PC-9 (cell line): ENCODE data around the gene LY86. TPM values are rescaled to one million over a fixed set of nuclear protein-coding genes. Genes with fewer than 3 reads are reported as not detected.
A peak's percentile ranks its signal among the peaks of the same experiment; 100 is the strongest.

Source experiments
- BruUV-seq: library from RNA; stranded (reverse); fragments of 400-500 nt; replicated peaks from 2 replicates; lab custom pipeline; 2021; lab: Mats Ljungman, UMichigan
- CTCF ChIA-PET: fragments of 300-600 bp; sonication (Branson Sonifier 250); formaldehyde crosslinking; loops from one replicate; lab custom pipeline; 2022; ENCODE audit warnings: antibody characterized with exemption; lab: Charles Lee
- POLR2A ChIA-PET: fragments of 300-600 bp; sonication (Branson Sonifier 250); formaldehyde crosslinking; loops from one replicate; lab custom pipeline; 2022; ENCODE audit warnings: antibody characterized with exemption; ENCODE audit not compliant: unreplicated experiment; lab: Charles Lee
- DNase-seq, 2 experiments: peaks; one replicate each; pipeline versions ENCODE4 v3.0.0 to v3.0.0-alpha.2; 2015 to 2022; ENCODE audit warnings: mixed read lengths in 1 of 2
- H2AFZ ChIP-seq: fragments of 200-600 bp; sonication (generic); 2 replicates; pipeline ENCODE4 v1.8.1; 2017; ENCODE audit warnings: antibody characterized with exemption
- H3F3A ChIP-seq: fragments of 200-600 bp; sonication (generic); 2 replicates; pipeline ENCODE4 v1.8.1; 2017; ENCODE audit warnings: antibody characterized with exemption, mild to moderate bottlenecking, low read depth; ENCODE audit not compliant: insufficient read depth
- H3K27ac ChIP-seq: fragments of 200-600 bp; sonication (generic); 2 replicates; pipeline ENCODE4 v1.6.1; 2016; ENCODE audit warnings: mixed run types
- H3K27me3 ChIP-seq: fragments of 200-600 bp; sonication (generic); 2 replicates; pipeline ENCODE4 v1.6.1; 2016; ENCODE audit warnings: low read depth, mixed run types; ENCODE audit not compliant: insufficient read depth
- H3K36me3 ChIP-seq: fragments of 200-600 bp; sonication (generic); 2 replicates; pipeline ENCODE4 v1.6.1; 2016; ENCODE audit warnings: low read depth, mixed run types
- H3K4me1 ChIP-seq: fragments of 200-600 bp; sonication (generic); replicated peaks from 2 replicates; pipeline ENCODE4 v1.6.1; 2016; ENCODE audit warnings: mixed run types; ENCODE audit not compliant: insufficient read depth
- H3K4me2 ChIP-seq: fragments of 200-600 bp; sonication (generic); 2 replicates; pipeline ENCODE4 v1.6.1; 2017; ENCODE audit warnings: mixed run types
- H3K4me3 ChIP-seq: fragments of 200-600 bp; sonication (generic); 2 replicates; pipeline ENCODE4 v1.6.1; 2016; ENCODE audit warnings: mixed run types
- H3K79me2 ChIP-seq: fragments of 200-600 bp; sonication (generic); 2 replicates; pipeline ENCODE4 v1.6.1; 2017; ENCODE audit warnings: low read depth, mixed run types
- H3K9me2 ChIP-seq: fragments of 200-600 bp; sonication (generic); 2 replicates; pipeline ENCODE4 v1.8.1; 2017; ENCODE audit warnings: mild to moderate bottlenecking; ENCODE audit not compliant: insufficient read depth
- H3K9me3 ChIP-seq: fragments of 200-600 bp; sonication (generic); 2 replicates; pipeline ENCODE4 v1.8.1; 2016; ENCODE audit warnings: low read depth; ENCODE audit not compliant: insufficient read depth
- H4K20me1 ChIP-seq: fragments of 200-600 bp; sonication (generic); 2 replicates; pipeline ENCODE4 v1.8.1; 2017; ENCODE audit not compliant: insufficient read depth
- EZH2 ChIP-seq: fragments of 200-600 bp; sonication (generic); IDR thresholded peaks from 2 replicates; pipeline ENCODE4 v1.8.0; 2017; ENCODE audit warnings: antibody characterized with exemption, low read depth
- intact Hi-C: fragments of 100-400 bp; cut with micrococcal nuclease; formaldehyde crosslinking; loops from one replicate; pipeline ENCODE4 v1.10.0; 2022; ENCODE audit not compliant: unreplicated experiment
- total RNA-seq: library from RNA; stranded (reverse); gene quantifications from 2 replicates; pipeline ENCODE4 v1.2.3, GENCODE V29; 2021
- TF ChIP-seq, protein P1 (sequence below): fragments of 200-600 bp; sonication (generic); conservative IDR thresholded peaks from 2 replicates; pipeline ENCODE4 v1.6.1; 2017; ENCODE audit warnings: mixed run types, antibody characterized with exemption, mild to moderate bottlenecking, moderate library complexity

LY86 gene
- total RNA-seq, 1 experiment from 2014 or later, result not detected

DNA sequence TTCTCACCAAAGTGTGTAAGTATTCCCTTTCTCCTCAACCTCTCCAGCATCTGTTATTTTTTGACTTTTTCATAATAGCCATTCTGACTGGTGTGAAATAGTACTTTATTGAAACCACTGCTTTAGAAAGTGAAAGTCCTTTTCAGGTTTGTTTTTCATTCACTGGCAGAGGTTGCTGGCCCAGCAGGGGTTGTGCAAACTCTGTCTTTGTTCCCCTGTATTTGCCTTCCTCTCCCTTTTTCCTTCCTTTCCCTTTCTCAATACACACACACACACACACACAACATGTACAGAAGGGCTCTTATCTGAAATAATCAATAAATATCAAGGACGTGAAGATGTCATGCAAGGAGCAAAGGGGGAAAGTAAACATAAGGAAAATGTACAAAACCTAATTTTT is 99.8 kb downstream of the LY86 start:
- intact Hi-C loops, result no loop called here

DNA sequence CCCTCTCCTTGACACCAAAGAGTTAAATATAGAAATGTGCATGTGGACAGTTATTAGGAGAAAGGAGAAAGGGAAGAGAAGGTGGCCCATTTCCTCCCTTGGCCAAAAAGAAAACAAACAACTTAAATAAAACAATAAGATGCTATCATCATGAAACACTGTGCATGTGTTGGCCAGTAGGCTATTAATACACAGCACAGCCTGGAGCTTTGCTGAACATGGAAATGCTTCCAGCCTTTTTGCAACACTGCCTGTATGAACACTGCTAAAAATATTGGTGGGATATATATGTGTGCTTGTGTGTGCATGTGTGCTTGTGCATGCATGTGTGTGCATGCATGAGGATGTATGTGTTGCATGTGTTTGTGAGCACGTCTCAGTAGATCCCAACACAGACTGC is 100.4 kb downstream of the LY86 start:
- Histone ChIP-seq H3K4me1 (peaks cover 59% of the 10 kb centered on the region), H3K9me2 (no peaks in the 10 kb centered on the region), H4K20me1 (no peaks in the 10 kb centered on the region), H3K27me3 (no peaks in the 10 kb centered on the region), H2AFZ (no peak overlapping the region), H3K79me2 (no peaks in the 10 kb centered on the region), H3K27ac (peak overlapping the region; percentile 71), H3K9me3 (no peaks in the 10 kb centered on the region), H3K4me2 (peak overlapping the region; percentile 70), H3K4me3 (no peak overlapping the region), H3F3A (peaks cover 49% of the 10 kb centered on the region), H3K36me3 (no peaks in the 10 kb centered on the region)
- no peak for TF ChIP-seq EZH2
- TF ChIP-seq, protein P1, sequence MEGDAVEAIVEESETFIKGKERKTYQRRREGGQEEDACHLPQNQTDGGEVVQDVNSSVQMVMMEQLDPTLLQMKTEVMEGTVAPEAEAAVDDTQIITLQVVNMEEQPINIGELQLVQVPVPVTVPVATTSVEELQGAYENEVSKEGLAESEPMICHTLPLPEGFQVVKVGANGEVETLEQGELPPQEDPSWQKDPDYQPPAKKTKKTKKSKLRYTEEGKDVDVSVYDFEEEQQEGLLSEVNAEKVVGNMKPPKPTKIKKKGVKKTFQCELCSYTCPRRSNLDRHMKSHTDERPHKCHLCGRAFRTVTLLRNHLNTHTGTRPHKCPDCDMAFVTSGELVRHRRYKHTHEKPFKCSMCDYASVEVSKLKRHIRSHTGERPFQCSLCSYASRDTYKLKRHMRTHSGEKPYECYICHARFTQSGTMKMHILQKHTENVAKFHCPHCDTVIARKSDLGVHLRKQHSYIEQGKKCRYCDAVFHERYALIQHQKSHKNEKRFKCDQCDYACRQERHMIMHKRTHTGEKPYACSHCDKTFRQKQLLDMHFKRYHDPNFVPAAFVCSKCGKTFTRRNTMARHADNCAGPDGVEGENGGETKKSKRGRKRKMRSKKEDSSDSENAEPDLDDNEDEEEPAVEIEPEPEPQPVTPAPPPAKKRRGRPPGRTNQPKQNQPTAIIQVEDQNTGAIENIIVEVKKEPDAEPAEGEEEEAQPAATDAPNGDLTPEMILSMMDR, result no peak
- BruUV-seq, result no TSS peak
- DNase-seq, result no peak
- intact Hi-C loops, result no loop called here
- POLR2A ChIA-PET, result no interaction called here
- CTCF ChIA-PET, result no interaction called here

More for the DNA sequence above, 99.8 kb downstream of the LY86 start:
- H3K4me1 ChIP-seq, result peaks cover 64% of the 10 kb centered on the region
- no peaks in the 10 kb centered on the region for H3K36me3 ChIP-seq
- H3K79me2 ChIP-seq, result no peaks in the 10 kb centered on the region
- H3K4me3 ChIP-seq, result no peak overlapping the region
- ChIA-PET CTCF (no interaction called here), POLR2A (no interaction called here)
- H3K9me2 ChIP-seq, result no peaks in the 10 kb centered on the region
- H3K9me3 ChIP-seq, result no peaks in the 10 kb centered on the region
- peak overlapping the region; percentile 71 for H3K27ac ChIP-seq
- peak overlapping the region; percentile 70 for H3K4me2 ChIP-seq
- no peak for DNase-seq
- H3K27me3 ChIP-seq, result no peaks in the 10 kb centered on the region
- no TSS peak for BruUV-seq
- peaks cover 52% of the 10 kb centered on the region for H3F3A ChIP-seq
- no peaks in the 10 kb centered on the region for H4K20me1 ChIP-seq
- H2AFZ ChIP-seq, result no peak overlapping the region
- no peak for TF ChIP-seq EZH2
- TF ChIP-seq, protein P1, result no peak

DNA sequence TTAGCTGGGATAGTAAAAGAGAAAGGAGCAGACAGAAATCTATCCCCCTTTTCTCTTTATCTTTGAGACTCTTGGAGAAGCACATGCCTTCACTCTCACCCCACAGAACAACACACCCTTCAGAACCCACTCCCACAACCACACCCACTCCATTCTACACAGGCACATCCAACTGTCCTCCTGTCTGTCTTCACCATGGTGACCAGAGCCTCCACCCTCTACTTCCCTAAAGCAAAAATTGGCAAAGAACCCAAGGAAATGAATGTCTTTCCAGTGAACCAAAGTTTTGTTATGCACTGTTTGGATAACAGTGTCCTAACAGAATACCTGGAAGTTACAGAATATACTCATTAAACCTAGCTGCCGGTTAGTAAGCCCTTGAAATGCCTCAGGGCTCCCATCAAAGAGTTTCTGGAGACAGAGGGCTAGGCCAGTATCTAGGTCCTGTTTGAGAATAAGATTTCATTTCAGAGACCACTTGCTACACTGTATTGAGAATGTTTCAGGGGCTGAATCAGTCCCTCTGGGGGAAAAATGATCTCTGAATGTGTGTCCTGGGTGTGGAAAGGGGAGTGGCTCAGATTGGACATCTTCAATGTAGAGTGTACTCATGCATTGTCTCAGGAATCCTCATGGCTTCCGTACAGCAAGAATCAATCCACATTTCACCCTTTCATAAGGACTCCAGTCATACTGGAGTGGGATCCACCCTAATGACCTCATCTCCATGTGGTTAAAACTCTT is 101.1 kb downstream of the LY86 start:
- Histone ChIP-seq H3K27ac (peak overlapping the region; percentile 71), H3K9me3 (no peaks in the 10 kb centered on the region), H3K27me3 (no peaks in the 10 kb centered on the region), H3K79me2 (no peaks in the 10 kb centered on the region), H3K4me2 (peak overlapping the region; percentile 70), H3K4me3 (no peak overlapping the region), H2AFZ (no peak overlapping the region), H3F3A (peaks cover 43% of the 10 kb centered on the region), H3K4me1 (peaks cover 58% of the 10 kb centered on the region), H3K9me2 (no peaks in the 10 kb centered on the region), H3K36me3 (no peaks in the 10 kb centered on the region), H4K20me1 (no peaks in the 10 kb centered on the region)
- no TSS peak for BruUV-seq
- ChIA-PET POLR2A (interaction anchor here (0.6 kb wide), 1 partner anchor 12 kb away, joined by 5 read pairs; no protein-coding TSS in a partner anchor), CTCF (no interaction called here)
- DNase-seq, result peak in 1 of 2 experiments; percentile 69
- TF ChIP-seq EZH2, result no peak
- TF ChIP-seq, protein P1, result no peak
- intact Hi-C loops, result no loop called here
